GM18873 (cell line): ENCODE measurements around the gene FN1.

Experiments
- ATAC-seq: cut with Tn5 transposase; IDR thresholded peaks from one replicate; pipeline ENCODE4 v1.9.1; 2021; ENCODE audit warnings: mild to moderate bottlenecking, moderate library complexity, moderate number of reproducible peaks; ENCODE audit not compliant: unreplicated experiment, low FRiP score

The FN1 gene

DNA sequence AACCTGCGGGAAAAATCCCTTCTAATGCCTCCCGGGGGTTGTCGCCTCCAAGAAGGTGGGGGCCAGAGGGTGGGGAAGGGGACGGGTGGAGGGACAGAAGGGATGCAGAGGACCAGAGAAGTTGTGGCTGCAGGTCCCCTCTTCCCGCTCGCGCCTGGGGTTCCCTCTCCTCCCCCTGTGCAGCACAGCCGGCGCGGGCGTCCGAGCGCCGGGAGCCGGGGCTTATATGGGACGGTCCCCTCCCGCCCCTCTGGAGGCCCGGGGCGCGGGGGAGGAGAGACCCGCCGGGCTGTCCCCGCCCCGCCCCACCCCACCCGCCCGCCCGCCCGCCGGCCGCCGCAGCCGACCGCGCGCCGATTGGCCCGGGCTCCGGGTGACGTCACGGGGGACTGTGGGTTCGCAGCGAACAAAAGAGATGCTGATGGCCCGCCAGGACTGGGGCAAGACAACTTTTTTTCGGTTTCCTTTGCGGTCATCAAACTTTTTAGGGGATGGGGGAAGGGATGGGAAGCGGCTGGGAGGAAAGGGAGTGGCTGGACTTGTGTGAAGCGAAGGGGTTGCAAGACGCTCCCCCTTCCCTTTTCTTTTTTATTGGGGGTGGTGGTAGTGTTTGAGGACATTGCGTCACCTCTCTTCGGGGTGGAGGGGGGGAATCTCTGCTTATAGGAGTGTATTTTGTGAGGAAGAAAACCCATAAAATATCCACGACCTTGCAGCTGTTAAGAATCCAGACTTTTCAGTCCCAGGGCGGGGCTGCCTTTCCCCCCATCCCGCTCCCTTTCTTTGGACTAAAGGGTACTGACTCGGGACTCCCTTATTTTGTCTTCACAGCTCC lies at the start of gene FN1:
Gene FN1, minus strand, starts transcription at position 199 of the 835 bp plus-strand sequence. CDS start 266 bp downstream, outside the sequence.
- ATAC-seq: peak; percentile 62

DNA sequence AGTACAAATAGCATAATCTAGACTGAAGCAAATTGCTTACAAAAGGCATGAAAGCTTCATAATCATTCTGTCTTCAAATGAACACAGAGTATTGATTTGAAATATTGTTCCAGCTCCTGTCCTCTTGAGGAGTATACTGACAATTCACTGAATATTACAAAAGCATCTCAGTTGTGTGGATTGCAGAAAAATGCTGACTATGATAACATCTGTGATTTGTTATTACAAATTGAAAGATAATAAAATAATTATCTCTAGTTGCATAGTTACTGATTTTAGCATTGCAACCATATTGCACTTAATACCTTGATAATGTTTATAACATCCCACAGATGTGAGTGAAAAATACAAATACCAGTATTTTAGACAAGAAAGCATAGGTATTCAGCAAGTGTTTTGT lies 49.2 kb upstream of the FN1 start:
- no peak for ATAC-seq

DNA sequence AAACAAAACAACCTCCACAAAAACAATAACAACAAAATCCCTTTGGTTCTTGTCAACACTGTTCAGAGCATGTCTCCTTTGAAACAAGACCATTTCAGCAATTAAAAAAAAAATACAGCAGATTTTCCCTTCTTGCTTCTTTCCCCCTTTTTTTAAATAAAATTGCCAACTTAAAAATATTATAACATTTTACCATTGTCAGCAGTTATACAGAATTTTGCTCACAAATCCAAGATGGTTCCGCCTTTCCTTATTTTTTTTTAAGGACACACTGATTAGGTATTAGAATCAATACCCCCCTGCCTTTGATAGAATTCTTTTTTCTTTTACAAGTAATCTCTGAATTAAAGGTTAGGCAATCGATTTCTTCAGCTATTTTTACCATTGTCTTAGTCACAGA lies 48.7 kb upstream of the FN1 start:
- no peak for ATAC-seq

DNA sequence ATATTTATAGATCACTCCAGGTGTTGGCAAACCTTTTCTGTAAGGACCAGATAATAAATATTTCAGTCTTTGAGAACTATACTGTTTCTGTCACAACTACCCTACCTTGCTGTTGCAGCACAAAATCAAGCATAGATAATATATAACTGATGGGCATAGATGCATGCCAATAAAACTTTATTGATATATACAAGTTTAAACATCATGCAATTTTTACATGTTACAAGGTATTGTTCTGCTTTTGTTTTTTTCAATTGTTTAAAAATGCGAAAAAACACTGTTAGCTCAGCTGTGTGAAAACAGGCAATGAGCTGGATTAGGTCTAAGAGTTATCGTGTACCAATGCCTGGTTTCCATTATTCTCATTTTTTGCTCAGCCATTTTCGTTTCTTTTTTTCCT lies 47.6 kb upstream of the FN1 start:
- no peak for ATAC-seq

DNA sequence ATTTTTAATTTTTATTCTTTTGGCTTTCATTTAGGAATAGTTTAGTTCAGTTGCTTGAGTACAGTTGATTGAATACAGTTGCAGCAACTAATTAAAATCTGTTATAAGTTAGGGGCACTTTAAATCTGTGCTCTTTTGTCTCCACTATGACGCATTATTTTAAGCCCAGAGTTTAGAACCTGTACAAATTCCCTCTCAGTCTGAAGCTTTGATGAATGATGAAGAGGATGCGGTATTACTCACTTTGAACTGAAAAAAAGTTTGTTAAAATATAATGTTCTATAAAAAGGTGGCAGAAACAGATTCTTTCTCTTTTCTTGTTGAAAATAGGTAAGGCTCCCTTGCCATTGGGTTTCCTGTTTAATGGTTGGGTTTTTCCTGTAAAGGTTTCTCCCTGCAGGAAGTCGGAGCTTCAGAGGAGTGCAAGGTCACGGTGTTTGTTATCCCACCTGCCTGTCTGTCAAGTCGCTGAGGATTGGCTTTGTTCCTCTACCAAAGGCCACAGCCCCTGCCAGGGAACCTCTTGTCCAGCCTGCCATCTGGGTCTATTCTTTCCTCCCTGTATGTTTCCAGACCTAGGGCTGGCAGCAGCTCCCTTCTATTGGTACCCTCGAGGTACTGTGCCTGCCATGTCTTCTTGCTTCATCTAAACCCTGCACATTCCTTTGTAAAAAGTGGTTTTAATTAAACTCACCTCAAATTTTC lies 43.8 kb upstream of the FN1 start:
- no peak for ATAC-seq

DNA sequence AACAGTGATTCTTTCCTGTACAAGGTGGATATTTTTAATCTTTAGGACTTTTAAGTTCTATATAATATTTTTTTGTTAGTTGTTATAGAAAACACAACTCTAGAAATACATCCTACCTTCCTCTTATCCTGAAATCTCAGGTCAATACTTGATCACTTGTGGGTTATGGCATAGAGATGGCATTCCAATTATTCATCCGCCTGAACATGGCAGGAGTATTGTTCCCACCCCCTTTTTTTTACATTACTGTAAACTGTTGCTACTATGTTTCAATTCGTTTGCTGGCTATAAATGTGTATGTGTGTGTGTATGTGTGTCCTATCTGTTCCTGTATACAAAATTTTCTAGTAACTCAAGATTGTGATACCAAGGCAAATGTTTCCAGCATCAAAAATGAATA lies 43.3 kb upstream of the FN1 start:
- no peak for ATAC-seq

DNA sequence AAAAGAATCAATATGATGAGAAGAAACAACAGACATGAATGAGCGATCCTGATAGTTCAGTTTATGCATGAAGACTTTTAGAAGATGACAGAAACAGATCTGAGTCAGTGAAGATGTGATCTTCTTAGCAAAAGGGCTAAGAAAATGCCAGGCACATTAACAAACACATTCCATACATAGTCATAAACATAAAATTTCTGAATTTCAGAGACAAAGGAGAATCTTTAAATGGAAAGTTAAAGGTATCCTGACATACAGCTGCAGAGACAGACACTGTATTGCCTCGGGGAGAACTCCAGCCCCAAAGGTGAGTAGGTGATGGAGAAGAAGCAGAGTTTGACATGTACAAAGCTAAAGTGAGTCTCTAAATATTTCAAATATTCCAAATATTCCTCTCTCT lies 40.6 kb upstream of the FN1 start:
- no peak for ATAC-seq

DNA sequence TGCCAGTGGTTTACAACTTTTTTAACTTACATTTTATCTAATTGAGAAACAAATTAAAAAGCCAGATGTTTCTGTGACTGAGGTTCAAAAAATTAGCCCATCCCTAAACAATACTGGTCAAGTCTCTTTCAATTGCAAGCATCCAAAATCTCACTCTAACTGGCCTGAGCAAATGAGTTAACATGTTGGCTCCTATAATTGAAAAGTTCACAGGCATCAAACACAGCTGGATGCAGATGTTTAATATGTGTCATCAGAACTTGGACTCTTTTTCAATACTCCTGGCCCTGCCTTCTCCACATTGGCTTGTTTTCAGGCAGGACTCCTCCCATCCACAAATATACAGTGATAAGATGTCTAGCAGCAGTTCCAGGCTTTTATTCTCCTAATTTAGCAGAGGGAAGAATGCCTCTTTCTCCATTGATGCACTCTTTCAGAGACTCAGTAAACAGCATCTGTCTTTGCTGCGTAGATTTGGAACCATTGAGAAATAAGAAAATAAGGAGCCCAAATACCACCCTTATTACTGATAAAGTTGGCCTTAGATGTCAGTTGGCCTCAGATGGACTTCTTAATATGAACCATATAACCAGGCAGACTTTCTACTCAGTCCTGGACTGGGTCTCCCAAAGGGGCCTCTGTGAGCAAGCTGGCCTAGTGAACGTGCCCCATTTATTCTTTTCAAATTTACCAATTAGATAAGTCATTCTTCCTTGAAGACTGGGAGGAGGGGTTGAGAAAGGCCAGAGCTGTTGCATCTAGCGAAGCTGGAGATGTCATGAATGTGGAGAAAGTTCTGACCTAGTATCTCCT lies 30.4 kb upstream of the FN1 start:
- ATAC-seq: no peak

DNA sequence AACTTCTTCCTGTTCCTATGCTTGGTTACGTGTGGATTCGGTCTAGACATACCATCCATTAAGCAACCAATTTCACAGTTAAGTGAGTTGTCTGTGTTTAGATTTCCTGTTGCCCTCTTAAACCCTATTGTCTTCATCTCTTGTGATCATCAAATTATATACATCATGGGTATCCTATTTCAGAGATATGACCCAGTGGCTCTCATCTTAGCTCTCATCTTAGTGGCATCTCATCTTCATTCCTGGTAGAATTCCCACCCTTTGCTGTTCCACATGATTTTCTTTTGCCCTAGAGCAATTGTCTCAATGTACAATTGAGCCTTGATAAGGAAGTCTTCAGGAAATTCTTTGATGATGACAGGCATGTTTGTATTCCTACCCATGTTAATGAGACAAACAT lies 29.4 kb upstream of the FN1 start:
- ATAC-seq: no peak

DNA sequence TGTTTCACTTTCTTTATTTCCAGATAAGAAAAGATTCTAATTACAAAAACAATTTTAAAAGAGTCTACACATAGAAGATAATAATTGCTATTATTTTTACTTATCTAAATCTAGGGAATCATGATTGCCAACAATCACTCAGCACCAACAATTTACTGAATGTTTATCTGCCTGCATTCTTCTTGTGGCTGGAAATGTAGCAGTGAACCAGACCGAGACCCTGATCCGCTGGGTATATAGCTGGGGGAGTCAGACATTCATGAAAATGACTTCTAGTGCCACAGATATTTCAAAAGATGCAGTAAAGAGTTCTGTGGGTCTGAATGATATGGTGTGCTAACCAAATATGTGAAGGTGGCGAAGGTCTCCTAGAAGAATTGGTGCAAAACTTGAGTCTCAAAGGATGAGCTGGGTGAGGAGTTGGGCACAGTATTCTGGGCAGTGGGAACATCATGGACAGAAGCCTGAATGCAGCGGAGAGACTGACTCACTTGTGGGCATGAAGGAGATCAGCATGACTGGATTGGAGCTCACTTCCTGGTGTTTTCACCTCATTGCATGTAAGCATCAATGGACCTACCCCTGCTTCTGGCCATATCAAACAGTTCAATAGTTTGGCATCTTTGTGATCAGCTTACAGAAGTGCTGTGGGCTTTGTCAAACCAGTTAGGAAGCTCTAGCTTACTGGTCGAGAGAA lies 26.1 kb upstream of the FN1 start:
- ATAC-seq: no peak

DNA sequence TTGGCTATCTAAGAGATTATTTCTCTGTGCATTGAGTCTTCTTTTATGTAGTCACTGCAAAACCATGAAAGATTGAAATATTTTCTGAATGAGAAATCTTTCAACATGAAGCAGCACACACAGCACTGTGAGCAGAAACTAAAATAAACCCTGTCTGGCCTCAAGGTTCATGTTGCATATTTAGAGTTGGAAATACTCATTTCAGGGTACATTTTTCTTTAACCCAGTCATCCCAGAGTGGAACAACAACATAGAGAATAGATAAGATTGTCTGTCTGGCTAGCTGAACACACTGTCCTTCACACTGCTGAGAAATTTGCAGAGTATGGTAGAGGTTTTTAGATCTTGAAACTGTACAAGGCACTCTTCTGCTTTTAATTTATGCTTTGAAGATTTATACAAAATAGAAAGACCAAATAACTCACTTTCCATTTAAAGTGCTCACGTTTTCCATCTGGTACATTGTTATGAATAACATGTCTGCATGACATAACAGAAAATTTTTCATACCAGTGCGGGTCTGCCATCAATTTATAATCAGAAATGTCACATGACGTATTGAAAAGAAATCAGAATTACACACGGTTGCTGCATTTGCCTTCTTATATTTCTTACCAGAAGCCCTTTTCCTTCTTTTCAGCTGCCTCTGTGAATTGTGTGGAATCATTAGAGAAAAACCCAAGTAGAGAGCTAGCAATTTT lies 25.0 kb upstream of the FN1 start:
- ATAC-seq: no peak

DNA sequence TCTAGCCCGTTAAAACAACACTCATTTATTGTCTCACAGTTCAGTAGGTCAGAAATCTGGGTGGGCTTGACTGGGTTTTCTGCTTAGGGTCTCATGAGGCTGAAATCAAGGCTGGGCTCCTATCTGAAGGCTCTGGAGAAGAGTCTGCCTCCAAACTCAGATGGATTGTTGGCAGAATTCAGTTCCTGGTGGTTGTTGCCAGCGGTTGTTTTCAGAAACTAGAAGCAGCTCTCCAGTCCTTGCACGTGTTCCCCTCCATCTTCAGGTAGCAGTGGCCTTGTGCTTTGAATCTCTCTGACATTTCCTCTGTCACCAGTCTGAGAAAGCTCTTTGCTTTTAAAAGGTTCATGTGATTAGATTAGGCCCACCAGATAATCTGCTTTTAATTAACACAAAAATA lies 20.1 kb upstream of the FN1 start:
- ATAC-seq: no peak

DNA sequence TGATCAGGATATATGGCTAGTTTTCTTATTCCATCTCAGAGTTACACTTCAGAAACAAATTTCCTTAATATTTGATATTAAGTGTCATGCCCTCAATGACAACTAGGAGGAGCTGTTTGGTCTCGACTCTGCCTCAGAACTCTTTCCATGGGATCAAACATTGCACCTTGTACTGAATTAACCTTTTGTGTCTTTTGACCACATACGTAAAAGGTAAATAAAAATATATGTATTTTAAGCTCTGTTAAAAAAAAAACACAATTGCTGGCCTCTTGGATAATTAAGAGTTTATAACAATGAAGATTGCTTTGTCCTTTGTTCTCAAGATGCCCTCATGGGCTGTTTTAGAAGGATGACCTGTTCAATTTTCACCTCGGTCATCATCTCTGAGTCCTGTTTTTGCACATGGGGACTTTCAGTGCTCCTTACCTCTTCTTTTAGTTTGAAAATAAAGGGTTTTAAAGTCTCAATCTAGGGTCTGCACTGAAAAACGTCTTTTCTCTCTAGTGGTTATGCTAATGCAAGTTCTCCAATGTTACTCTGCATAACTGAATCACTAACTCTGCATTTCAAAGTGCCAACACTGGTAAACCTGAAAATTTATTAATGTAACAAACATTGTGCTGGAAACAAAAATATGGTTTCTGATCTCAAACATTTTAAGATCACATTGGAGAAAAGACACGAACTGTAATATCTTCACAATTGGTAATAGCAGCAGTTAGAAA lies 18.8 kb upstream of the FN1 start:
- peak; percentile 50 for ATAC-seq

DNA sequence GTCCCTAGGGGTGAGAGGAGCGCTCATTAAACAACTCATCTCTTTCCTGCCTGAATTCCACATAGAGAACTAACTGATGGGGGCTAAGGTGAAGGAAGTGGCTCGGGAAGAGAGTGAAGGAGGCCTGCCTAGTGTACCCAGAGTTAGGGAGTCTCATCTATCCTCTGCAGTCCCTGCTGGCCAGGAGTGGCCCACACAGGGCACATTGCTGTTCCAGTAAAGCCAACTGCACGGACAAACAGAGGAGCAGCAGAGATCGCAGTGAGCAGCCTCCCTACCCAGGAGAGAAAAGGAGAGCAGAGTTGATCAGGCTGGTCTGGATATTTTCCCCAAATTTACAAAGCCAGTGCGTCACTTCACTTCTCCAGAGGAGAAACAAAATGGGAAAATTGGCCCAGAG lies 16.9 kb upstream of the FN1 start:
- ATAC-seq: no peak

DNA sequence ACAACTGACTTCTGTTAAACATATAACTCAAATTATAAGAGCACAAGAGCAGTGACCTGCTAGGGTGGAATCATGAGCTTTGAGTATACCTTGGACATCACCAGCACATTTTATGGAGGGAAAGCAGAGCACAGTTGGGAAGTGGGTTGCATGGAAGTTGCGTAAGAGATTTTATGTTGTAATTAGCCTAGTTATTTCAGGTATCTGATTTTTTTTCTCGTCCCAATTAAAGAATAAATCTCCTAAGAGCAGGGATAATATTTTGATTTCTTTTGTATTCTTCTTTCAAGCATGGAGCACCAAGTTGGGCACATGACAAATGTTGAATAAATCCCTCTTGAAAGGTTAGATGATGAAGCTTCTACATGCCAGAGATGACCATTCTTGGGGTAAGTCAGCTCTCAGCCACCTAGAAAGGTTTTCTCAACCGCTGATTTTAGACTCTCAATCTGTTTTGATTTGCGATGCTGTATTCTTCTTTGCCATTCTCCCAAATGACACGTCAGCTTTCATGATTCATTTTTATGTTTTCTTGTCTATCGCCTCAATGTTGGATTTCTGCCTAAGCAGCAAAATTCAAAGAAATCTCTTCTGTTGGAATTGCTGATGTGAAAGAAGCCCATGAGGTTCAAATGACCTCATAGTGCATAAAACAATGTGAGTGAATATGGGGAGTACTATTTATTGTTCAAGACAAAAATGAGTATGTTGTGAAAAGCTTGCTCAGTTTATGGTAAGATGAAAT lies 15.3 kb upstream of the FN1 start:
- no peak for ATAC-seq

DNA sequence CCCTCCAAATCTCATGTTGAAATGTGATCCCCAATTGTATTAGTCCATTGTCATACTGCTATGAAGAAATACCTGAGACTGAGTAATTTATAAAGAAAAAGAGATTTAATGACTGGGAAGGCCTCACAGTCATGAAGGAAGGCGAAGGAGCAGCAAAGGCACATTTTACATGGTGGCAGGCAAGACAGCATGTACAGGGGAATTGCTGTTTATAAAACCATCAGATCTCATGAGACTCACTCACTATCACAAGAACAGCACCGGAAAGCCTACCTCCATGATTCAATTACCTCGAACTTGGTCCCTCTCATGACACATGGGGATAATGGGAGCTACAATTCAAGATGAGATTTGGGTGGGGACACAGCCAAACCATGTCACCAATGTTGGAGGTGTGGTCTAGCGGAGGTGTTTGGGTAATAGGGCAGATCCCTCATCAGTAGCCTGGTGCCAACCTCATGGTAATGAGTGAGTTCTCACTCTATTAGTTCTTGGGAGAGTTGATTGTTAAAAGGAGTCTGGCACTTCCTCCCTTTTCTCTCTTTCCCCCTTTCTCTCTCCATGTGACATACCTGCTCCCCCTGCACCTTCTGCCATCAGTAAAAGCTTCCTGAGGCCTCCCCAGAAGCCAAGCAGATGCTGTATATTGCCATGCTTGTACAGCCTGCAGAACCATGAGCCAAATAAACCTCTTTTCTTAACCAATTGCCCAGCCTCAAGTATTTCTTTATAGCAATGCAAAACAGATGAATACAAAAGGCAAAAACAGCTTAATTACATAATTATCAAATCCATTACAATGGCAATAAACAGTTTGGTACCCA lies 14.5 kb upstream of the FN1 start:
- ATAC-seq: no peak

DNA sequence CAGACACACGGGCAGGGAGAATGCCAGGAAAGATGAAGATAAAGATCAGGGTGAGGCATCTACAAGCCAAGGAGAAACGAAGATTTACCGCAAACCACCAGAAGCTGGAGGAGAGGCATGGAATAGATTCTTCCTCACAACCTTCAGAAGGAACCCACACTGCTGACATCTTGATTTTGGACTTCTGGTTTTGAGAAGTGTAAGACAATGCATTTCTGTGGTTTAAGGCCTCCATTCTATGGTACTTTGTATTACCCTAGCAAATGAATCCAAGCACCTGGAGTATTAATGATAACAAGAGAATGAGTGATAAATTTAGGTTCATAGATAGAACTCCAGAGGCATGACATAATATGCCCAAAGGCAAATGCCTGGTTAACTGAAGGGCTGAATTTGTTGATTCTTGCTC lies 11.8 kb upstream of the FN1 start:
- ATAC-seq: no peak

DNA sequence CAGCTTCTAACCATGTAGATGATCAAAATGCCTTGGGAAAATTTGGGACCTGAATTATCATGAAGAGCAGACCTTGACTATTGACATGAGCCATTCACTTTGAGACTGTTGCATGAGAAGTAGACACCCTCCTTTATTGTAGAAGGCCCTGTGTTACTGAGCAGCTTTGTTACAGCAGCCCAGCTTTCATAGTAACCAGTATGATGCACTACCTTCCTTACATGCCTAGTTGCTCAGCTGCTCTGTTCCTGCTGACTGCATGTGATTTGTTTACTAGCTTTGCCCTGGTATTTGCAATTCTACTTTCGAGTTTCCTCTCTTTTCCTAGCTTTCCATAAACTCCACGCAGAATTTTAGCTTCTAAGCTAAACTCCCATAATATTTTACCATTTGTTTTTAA lies 11.2 kb upstream of the FN1 start:
- no peak for ATAC-seq
